Measurements from ENCODE around the gene VAMP8. TPM values are rescaled to one million over a fixed set of nuclear protein-coding genes. Genes with fewer than 3 reads are reported as not detected.
"Not testable (repeated sequence)": the region's sequence is repeated elsewhere in the genome, so short reads cannot be mapped to it uniquely, and the experiment has no call there.

Gene VAMP8
- total RNA-seq, 1 donor from 2014 or later = 178 TPM

DNA sequence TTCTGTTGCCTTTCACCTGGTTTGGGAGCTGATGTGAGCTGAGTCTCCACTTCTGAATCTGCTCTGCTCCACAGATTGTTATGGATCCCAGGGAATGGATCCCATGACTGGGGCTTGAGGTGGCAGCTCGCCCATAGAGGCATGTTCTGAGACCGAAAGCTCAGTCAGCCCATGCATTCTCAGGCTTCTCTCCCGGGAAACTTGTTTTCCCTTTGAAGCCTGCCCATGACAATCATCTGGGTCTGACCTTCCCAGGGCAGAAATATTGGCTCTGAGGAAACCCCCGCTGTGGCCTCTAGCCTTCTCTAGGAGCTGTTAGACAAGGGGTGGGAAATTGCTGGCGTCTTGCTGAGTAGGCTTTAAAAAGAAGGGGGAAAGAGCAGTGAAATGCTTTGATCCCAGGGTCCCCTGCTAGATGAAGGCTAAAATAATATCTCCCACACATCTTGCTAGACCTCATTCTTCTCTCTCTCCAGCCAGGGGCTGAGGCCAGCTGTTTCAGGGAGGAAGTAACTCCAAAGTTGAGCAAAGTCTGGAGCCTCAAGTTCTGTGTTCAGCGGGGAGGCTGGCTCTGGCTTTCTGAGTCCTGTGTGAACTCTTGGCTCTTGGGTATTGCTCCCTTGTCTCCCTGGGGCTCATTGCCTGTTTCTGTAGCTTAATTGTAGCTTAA lies 2.0 kb downstream of the VAMP8 start:
- no peak for DNase-seq (ENCODE audit: low spot score)

DNA sequence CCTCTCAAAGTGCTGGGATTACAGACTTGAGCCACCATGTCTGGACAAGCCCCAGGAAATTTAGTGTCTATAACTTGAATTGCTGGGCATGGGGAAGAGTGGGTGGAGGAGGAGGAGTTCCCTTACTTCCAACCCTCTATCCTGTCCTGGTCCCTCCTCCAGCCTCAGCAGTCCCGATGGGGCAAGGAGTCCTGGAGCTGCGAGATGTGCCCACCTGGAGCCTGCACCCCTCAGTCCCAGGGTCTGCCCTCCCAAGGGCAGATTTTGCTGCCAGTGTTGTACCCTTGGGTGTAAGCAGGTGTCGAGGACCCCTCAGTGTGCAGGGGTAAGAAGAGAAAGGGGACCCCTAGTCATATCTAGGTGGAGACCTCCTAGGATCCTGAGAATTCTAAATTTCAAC lies 2.8 kb downstream of the VAMP8 start:
- DNase-seq (ENCODE audit: low spot score) = no peak

DNA sequence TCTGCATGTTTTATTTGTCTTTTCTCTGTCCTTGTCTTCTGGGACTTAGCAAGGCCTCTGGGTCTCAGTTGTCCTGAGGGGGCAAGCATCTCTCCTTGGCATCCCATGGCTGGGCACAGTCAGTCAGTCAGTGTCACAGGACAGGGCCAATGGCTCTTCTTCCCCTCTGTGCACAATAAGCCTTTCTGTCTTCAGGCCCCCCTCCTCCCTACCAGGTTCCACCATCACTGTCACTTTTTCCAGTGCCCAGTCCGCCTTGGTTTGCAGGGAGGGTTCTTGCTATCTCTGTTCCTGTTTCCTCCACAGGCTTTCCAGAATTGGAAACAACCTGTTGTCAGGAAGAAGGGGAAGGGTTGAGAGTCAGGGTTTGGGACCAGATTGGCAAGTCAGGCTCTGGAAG lies 5.1 kb downstream of the VAMP8 start:
- DNase-seq (ENCODE audit: low spot score) = no peak

DNA sequence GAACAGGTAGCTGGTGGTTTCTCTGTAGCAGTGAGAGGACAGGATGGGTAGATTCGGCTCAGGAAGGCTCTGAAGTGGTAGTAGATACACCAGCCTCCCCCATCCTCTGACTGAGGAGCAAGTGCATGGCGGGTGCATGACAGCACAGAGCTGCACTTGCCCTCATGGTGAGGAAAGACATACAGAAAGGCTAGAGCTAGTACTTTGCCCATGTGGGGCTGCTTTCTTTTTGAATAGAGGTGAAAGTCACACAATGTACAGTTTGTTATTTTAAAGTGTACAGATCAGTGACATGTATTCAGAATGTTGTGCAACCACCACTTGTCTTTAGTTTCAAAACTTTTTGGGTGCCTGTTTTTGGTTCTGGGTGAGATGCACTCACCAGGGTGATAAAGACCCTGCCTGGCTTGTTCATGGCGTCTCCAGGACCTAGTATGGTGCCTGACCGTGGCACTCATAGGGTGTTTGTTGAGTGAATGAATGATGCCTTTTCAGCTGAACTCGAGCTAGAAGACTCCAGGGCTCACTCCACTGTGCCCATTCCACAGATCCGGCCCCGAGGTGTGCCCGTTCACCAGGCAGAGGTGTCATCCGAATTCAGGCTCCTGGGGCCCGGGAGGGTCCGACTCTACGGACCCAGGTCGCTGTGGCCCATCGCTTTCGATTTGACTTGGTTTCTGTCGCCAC lies 6.4 kb downstream of the VAMP8 start:
- DNase-seq (ENCODE audit: low spot score) = no peak

DNA sequence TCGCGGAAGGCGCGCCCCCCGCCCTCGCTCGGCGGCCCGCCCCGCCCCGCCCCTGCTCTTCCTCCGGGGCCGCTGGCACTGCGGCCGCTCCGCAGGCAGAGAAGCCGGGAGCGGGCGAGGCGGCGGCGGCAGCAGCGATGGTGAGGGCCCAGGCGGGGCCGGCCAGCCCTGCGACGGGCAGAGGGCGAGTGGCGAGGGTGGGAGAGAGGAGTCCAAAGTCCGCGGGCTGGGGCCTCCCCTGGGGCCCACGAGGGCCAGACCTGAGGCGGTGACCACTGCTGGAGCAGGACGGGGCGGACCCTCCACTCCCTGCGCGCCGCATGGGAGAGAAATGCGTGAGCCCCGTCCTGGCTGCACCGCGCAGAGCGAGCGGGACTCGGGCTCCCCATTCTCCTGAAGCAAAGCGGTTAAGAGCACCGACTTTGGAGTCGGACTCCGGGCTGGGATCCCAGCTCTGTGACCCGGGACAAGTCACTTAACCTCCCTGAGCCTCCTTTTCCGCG lies 7.0 kb downstream of the VAMP8 start, which contains the start of gene VAMP5:
Gene VAMP5 (plus strand): TSS at position 78 of the 503 bp plus-strand sequence. CDS start 60 bp downstream, at position 138.
- peak; percentile 37 for DNase-seq (ENCODE audit: low spot score)

DNA sequence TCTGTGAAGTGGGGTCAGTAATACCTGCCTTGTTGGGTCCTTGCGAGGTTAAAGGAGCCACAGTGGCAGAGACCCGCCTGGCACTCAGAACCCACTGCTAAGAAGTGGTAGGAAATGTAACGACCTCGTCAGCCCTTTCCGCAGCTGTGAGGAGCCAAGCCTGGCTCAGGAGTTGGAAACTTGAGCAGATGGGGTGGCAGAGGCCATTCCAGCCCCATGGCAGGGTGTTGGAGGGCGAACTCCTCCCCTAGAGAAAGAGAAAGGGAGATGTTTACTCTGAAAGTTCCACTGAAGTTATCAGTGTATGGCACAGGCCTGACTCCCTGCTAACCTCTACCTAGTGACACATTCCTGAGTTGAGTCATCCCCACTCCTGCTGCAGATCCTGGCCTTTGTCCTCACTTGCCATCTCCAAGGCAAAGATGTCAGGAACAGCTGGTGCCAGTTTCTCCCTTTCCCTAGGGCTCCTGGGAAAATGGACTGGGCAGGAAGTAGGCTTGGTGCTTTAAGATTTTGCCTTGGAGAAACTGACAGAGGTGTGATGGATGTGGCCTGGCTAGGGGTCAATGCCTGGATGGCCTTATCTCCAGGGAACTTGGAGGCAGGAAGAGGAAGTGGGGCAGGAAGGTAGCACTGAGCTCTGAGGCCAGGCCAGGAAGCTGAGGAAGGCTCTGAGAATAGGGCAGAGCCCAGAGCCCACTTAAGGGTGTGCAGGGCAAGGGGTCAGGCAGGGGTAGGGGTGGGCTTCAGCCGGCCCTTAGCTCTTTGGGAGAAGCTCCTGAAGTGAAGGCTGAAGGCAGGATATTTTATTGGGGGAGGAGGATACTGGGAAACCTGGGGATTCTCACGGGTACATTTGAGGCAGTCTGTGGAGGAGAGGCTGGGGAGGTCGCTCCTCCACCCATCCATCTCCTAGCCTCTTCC lies 7.7 kb downstream of the VAMP8 start:
- DNase-seq (ENCODE audit: low spot score) = peak; percentile 81

DNA sequence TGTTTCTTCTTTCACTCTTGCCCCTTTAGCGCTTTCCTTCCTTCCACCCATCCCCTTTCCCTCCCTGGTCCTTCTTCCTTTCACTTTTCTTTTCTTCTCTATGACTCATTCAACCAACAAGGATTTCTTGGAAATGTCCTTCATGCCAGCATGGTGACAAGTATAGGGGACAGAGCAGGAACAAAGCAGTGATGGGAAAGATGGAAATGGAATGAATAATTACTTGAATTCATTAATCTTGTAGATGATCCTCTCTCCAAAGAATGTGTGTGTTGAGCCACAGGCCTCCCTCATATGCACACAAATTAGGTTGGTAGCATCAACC lies 8.4 kb downstream of the VAMP8 start:
- no peak for DNase-seq (ENCODE audit: low spot score)

DNA sequence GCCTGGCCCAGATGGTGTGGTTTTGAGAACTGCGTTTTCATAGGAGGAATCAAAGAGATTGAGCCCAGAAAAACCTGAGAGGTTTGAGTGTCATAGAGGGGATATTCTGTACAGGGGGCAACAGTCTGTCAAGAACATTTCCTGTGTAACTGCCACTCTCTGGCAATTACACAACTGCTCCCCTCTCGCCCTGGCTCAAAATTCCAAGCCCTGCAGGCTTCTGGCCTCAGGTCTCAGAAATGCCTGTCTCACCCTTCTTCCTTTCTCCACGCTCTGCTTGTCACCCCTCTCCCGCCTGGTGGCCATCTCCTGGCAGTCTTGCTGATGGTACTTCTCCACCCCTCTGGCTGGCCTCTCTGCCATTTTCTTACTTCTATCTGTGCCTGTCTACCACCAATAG lies 10.8 kb downstream of the VAMP8 start:
- DNase-seq (ENCODE audit: low spot score) = no peak

DNA sequence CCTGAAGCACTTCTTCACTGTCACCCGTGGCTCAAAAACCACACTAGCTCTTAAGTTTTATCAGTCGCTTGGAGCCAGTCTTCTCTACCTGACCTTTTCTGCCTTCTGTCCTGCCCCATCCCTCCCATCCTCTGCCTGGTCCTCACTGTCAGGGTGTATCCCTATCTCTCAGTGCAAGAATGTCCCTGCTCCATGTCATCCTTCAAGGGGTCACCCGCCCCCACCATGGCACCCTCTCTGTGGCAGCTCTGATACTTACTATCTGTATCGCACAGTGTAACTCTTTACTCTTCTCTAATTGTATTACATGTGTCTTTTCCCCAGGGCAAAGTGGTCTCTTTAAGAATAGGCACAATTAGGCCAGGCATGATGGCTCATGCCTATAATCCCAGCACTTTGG lies 11.3 kb downstream of the VAMP8 start:
- no peak for DNase-seq (ENCODE audit: low spot score)

DNA sequence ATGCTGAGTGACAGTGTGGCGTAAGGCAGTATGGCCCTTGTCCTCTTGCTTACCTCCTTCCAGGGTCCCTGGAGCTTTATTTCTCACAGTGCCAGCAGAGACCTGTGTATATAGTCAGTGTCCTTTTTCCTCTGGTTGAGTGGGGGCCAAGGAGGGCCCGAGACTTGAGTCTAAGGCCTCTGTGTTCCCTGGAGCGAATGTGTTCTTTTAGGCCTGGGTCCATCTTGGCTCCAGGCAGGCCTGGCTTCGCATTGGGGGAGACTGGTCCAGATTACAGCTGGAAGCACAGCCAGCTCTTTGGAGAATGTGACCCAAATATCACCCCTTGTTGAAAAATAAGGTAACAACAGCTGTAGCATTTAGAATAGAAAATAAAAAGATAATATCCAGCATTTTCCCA lies 11.8 kb downstream of the VAMP8 start:
- DNase-seq (ENCODE audit: low spot score) = no peak

DNA sequence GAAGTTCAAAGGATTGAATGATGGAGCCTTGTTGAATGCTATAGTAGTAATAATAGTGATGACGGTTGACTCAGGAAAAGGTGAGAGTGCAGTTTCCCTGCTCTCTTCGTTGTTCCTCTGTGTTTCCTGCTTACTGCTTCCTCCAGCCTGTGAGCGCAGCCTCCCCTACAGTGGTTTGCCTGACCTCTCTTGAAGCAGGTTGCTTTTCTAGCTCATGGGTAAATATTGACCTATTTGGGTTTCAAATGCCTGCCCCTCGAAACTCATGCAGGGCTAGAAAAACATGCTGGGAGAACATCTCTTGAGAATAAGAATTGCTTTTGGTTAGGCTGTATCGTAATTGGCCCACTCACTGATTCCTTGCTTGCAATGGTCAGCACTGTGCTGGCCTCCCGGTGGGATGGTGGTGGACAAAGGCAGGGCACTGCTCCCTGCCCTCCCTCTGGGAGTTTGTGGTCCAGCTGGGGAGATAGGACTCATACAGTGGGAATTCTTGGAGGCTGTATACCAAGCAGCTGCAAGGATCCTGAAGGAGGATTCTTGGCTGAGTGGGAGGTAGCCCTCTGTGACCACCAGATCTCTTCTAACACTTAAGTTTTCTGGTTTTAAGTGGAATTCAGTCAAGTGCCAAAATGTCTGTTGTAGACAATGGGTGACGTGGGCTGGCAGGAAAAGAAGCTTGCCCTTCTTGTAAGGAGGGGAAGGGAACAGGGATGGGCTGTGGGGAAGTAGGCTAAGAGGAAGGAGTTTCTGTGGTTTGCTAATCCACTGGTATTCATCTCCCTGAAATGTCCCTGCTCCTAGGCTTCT lies 12.8 kb downstream of the VAMP8 start:
- DNase-seq (ENCODE audit: low spot score) = no peak

DNA sequence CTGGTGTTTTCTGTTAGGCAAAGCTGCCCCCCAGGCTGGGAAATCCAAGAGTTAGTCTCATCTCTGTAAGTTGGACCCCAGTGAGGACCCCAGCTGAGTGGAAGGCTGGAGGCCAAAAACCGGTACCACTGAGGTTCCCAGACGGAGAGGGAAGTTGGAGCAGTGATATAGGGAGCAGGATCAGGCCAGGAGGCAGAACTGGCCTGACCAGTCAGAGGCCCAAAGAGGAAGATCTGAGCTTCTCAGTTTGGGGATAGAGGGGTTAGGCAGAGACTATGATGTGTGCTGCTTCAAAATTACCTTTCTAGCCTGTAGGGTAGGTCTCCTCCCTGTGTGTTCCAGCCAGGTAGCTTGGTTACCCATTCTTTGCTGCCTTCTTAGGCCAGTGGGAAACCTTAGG lies 13.6 kb downstream of the VAMP8 start:
- DNase-seq (ENCODE audit: low spot score) = no peak

DNA sequence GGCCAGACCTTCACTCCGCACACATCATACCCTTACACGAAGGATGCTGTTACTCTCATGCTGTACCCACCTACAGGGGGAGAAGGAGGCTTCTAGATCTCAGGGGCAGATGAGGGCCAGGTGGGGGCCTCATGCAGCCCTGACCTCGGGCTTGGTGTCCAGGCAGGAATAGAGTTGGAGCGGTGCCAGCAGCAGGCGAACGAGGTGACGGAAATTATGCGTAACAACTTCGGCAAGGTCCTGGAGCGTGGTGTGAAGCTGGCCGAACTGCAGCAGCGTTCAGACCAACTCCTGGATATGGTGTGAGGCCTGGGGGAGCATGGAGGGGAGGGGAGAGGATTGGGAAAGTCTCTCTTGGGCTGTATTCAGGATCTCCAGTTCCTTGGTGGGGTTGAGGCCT lies 14.2 kb downstream of the VAMP8 start:
- no peak for DNase-seq (ENCODE audit: low spot score)

DNA sequence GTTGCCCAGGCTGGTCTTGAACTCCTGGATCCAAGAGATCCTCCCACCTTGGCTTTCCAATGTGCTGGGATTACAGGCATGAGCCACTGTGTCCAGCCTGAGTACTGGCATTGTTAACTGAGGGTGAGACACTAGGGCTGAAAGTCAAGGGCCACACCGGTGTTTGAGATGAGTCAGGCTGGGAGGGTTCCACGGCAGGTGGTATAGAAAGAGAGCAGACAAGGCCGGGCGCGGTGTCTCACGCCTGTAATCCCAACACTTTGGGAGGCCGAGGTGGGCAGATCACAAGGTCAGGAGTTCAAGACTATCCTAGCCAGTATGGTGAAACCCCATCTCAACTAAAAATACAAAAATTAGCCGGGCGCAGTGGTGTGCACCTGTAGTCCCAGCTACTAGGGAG lies 14.9 kb downstream of the VAMP8 start:
- not testable (repeated sequence) for DNase-seq (ENCODE audit: low spot score)

DNA sequence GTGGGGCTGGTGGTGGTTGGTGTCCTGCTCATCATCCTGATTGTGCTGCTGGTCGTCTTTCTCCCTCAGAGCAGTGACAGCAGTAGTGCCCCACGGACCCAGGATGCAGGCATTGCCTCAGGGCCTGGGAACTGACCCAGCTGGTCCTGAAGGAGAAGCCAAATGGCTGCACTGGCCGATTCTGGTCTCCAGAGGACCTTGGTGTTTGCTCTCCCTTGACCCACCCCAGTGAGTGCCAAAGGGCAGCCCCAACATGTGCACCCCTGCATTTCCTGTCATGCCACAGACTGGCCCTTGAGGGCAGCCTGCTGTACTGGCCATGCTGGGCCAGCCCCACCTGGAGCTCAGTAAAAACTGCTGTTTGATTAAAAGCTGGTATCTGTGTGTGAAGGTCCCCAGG lies 15.6 kb downstream of the VAMP8 start:
- no peak for DNase-seq (ENCODE audit: low spot score)

DNA sequence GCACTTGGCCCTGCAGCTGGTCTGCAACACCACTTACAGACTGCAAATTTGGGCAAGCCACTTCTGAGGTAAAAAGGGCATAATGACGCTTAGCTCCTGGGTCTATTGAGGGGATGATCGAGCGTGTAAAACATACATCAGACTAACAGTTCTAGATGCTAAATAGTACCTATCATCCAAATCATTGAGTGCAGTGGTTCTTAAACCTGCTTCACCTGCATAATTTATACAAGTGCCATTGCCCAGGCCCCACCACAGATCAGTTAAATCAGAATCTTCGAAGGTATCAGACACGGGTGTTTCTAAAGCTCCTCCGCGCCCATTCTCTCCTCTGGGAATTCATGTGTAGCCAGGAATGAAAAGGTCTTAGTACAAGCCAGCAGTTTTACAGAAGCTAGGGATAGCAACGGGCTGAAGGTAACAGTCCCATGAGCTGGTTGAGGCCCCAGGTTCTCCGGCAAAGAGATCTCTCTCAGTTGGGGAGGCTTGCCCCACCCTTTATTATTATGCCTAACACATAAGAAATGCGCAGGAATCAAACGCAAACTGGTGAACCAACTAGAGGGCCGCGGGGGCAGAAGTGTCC lies 17.4 kb downstream of the VAMP8 start:
- DNase-seq (ENCODE audit: low spot score) = no peak

DNA sequence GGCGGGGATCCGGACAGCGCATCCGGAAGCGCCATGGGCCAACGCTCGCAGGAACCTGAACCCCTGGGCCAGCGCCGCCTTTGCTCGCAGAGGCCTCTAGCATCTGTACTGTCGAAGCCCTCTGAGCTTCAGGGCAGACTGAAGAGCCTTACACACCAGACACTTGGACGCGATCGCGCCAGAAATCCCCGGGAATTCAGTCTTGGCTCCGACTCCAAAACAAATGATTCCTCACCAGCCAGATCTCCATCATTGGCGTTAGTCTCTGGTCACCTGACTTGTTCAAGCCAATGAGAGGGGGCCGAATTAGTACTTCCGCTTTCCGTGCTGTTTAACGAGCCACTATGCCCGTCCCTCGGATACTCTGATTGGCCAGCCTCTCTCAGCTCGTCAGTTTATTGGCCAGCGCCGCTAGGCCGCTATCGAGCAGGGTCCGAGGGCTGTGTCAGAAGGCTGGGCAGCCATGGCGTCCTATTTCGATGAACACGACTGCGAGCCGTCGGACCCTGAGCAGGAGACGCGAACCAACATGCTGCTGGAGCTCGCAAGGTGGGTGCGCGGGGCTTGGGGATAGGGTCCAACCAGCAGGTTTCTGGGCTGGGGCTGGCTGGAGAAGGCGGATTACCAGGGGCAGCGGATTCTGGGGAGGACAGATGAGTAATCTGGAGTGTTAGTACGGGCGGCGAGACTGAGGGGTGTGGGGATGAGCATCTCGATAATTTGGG lies 18.1 kb downstream of the VAMP8 start, which contains the start of gene RNF181:
Gene RNF181 (plus strand): TSS at position 445 of the 725 bp plus-strand sequence. CDS start 19 bp downstream, at position 464.
- peak; percentile 98 for DNase-seq (ENCODE audit: low spot score)

DNA sequence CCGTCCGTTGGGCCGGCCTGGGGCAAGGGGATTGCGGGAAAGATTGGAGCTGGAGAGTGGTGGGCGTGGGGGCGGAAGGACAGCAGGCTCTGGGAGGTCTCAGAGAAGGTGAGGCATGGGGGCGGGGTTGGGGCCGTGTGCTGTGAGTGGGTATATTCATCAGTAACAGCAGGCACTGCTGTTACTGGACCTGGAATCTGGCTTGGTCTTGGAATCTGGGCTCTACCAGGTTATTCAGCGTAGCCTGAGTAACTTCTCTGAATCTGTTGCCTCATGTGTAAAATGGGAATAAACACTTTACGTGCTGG lies 18.6 kb downstream of the VAMP8 start:
- no peak for DNase-seq (ENCODE audit: low spot score)

DNA sequence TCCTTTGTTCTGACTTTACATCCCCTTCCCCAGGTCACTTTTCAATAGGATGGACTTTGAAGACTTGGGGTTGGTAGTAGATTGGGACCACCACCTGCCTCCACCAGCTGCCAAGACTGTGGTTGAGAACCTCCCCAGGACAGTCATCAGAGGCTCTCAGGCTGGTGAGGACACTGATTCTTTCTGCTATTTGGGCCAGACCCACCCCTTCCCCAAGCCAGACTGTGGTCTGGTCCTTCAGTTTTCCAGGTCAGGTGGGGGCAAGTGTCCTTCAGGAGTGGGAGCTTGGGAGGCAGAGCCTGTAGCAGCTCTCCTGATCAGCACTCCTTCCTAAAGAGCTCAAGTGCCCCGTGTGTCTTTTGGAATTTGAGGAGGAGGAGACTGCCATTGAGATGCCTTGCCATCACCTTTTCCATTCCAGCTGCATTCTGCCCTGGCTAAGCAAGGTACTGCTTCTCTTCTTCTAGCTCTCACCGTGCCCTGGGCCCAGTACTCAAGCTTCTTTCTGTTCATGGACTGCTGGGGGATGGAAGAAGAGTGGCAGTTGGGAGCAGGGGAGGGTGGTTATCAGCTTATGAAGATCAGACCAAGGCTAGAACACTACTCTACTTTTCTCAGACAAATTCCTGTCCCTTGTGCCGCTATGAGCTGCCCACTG lies 19.2 kb downstream of the VAMP8 start:
- DNase-seq (ENCODE audit: low spot score) = no peak

DNA sequence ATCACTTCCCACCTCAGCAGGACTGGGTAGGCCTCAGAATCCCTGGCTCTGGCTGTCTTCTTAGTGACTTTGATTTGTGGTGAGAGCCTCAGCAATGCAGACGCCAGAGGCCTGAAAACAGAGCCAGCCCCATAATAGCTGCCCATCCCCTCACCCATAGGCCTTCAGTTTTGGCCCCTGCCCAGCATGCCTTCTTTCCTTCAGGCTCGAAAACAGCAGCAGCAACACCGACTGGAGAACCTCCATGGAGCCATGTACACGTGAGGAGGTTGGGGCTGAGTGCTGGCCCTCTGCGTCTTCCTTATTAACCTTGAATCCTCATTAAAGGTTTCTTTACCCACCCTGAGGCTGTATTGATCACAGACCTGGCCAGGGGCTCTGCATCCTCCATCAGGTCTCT lies 19.9 kb downstream of the VAMP8 start:
- DNase-seq (ENCODE audit: low spot score) = no peak

Measured in mucosa of gallbladder (tissue), 1 donor.